Ascending aorta (tissue), 2 donors: ENCODE data around the gene TCERG1. TPM values are rescaled to one million over a fixed set of nuclear protein-coding genes. Genes with fewer than 3 reads are reported as not detected.

Experiments
- DNase-seq, 2 donors: peaks; one replicate each; pipeline ENCODE4 v3.0.0-alpha.2; 2019; ENCODE audit warnings: low spot score in 2 of 2
- H3K27ac ChIP-seq, 2 donors: fragments of 200-600 bp; sonication (generic); one replicate each; pipeline ENCODE4 v1.5.1; 2016 to 2017; ENCODE audit warnings: mild to moderate bottlenecking in 1 of 2
- H3K27me3 ChIP-seq: fragments of 200-600 bp; sonication (generic); one replicate; pipeline ENCODE4 v1.5.1; 2017
- H3K36me3 ChIP-seq, 2 donors: fragments of 200-600 bp; sonication (generic); one replicate each; pipeline ENCODE4 v1.5.1; 2016
- H3K4me1 ChIP-seq, 2 donors: fragments of 200-600 bp; sonication (generic); one replicate each; pipeline ENCODE4 v1.5.1; 2016 to 2017; ENCODE audit warnings: mild to moderate bottlenecking in 1 of 2
- H3K4me3 ChIP-seq, 2 donors: fragments of 200-600 bp; sonication (generic); one replicate each; pipeline ENCODE4 v1.5.1; 2016 to 2017; ENCODE audit warnings: mild to moderate bottlenecking in 1 of 2
- H3K9me3 ChIP-seq, 2 donors: fragments of 200-600 bp; sonication (generic); one replicate each; pipeline ENCODE4 v1.5.1; 2016
- CTCF ChIP-seq, 3 experiments: fragments of 200-600 bp in 2 of 3; fragments of 450-650 bp in 1 of 3; sonication (generic) in 2 of 3; IDR thresholded peaks; one replicate each; pipeline ENCODE4 v1.5.1; 2016 to 2019; ENCODE audit warnings: antibody characterized with exemption in 3 of 3, mild to moderate bottlenecking in 1 of 3, moderate library complexity in 1 of 3
- intact Hi-C: fragments of 100-400 bp; cut with DNase I; formaldehyde crosslinking; loops from one replicate; pipeline ENCODE4 v1.15.1; 2023
- total RNA-seq: library from RNA; depleted of rRNA; stranded (reverse); fragments of >200 nt; gene quantifications from one replicate; pipeline ENCODE4 v1.1.0, GENCODE V29; 2016

TCERG1 gene
- total RNA-seq, 1 donor from 2014 or later: 39.8 TPM

GRCh38 chr5:146402949-146403348 lies 44.2 kb upstream of the TCERG1 start:
- intact Hi-C loops: no loop called here
- TF ChIP-seq CTCF (IDR thresholded peaks at IDR 0.05): no peak
- H3K27ac ChIP-seq: no peak overlapping the region
- DNase-seq: no peak
- no peaks in the 10 kb centered on the region for H3K36me3 ChIP-seq
- no peaks in the 10 kb centered on the region for H3K27me3 ChIP-seq
- H3K4me3 ChIP-seq: no peak overlapping the region
- H3K4me1 ChIP-seq: no peaks in the 10 kb centered on the region
- no peaks in the 10 kb centered on the region for H3K9me3 ChIP-seq

- Histone ChIP-seq H3K36me3 (no peaks in the 10 kb centered on the region), H3K4me3 (no peak overlapping the region), H3K9me3 (no peaks in the 10 kb centered on the region), H3K27ac (no peak overlapping the region), H3K4me1 (no peaks in the 10 kb centered on the region), H3K27me3 (no peaks in the 10 kb centered on the region)
- intact Hi-C loops: no loop called here
- DNase-seq: no peak
- TF ChIP-seq CTCF (IDR thresholded peaks at IDR 0.05): no peak
These were observed 38.0 kb upstream of the TCERG1 start for GRCh38 chr5:146409054-146409671.

GRCh38 chr5:146410272-146410671 lies 36.9 kb upstream of the TCERG1 start:
- Histone ChIP-seq H3K9me3 (no peaks in the 10 kb centered on the region), H3K36me3 (no peaks in the 10 kb centered on the region), H3K4me3 (no peak overlapping the region), H3K27me3 (no peaks in the 10 kb centered on the region), H3K4me1 (no peaks in the 10 kb centered on the region), H3K27ac (no peak overlapping the region)
- TF ChIP-seq CTCF (IDR thresholded peaks at IDR 0.05): no peak
- no peak for DNase-seq
- intact Hi-C loops: no loop called here

GRCh38 chr5:146419696-146420095 lies 27.4 kb upstream of the TCERG1 start:
- no peak for TF ChIP-seq CTCF (IDR thresholded peaks at IDR 0.05)

GRCh38 chr5:146425023-146425422 lies 22.1 kb upstream of the TCERG1 start:
- Histone ChIP-seq H3K27ac (no peak overlapping the region), H3K4me1 (no peaks in the 10 kb centered on the region), H3K36me3 (no peaks in the 10 kb centered on the region), H3K4me3 (no peak overlapping the region), H3K27me3 (no peaks in the 10 kb centered on the region), H3K9me3 (no peaks in the 10 kb centered on the region)
- intact Hi-C loops: loop anchor here (5.0 to 10.0 kb wide), 2 partner anchors 243 to 270 kb away; partner anchors contain the start of gene LARS1
- no peak for TF ChIP-seq CTCF (IDR thresholded peaks at IDR 0.05)
- no peak for DNase-seq

More at GRCh38 chr5:146419696-146420095, 27.4 kb upstream of the TCERG1 start:
- Histone ChIP-seq H3K27me3 (no peaks in the 10 kb centered on the region), H3K4me3 (no peak overlapping the region), H3K4me1 (no peaks in the 10 kb centered on the region), H3K27ac (no peak overlapping the region), H3K9me3 (no peaks in the 10 kb centered on the region), H3K36me3 (no peaks in the 10 kb centered on the region)
- no peak for DNase-seq
- intact Hi-C loops: loop anchor here (10.0 kb wide), 1 partner anchor 265 kb away; no protein-coding TSS in a partner anchor
